OCI-LY7 (cell line): ENCODE results near the gene C1orf226. TPM values are rescaled to one million over a fixed set of nuclear protein-coding genes. Genes with fewer than 3 reads are reported as not detected.

Experiments used
- BruUV-seq: library from RNA; stranded (reverse); fragments of 400-500 nt; replicated peaks from 2 replicates; lab custom pipeline; 2021; lab: Mats Ljungman, UMichigan
- CTCF ChIA-PET: fragments of 300-600 bp; sonication (Branson Sonifier 250); formaldehyde crosslinking; loops from one replicate; lab custom pipeline; 2022; ENCODE audit warnings: antibody characterized with exemption; ENCODE audit not compliant: unreplicated experiment; lab: Charles Lee
- POLR2A ChIA-PET: fragments of 300-600 bp; sonication (Branson Sonifier 250); formaldehyde crosslinking; loops from one replicate; lab custom pipeline; 2022; ENCODE audit warnings: antibody characterized with exemption; lab: Charles Lee
- DNase-seq: peaks from one replicate; pipeline ENCODE4 v3.0.0-alpha.2; 2015; ENCODE audit warnings: low spot score
- H2AFZ ChIP-seq: fragments of 200-600 bp; sonication (generic), shearing (Covaris generic); 2 replicates; pipeline ENCODE4 v1.6.1; 2014; ENCODE audit warnings: mild to moderate bottlenecking, antibody characterized with exemption, low read length, moderate library complexity
- H3K27ac ChIP-seq: fragments of 200-600 bp; sonication (generic); 2 replicates; pipeline ENCODE4 v1.5.1; 2014; ENCODE audit warnings: mixed run types, low read depth, mild to moderate bottlenecking, moderate library complexity, low read length, inconsistent platforms; ENCODE audit not compliant: poor library complexity, severe bottlenecking
- H3K36me3 ChIP-seq: fragments of 200-600 bp; sonication (generic); 2 replicates; pipeline ENCODE4 v1.6.1; 2014; ENCODE audit warnings: mild to moderate bottlenecking, antibody characterized with exemption, low read length, moderate library complexity, mixed read lengths; ENCODE audit not compliant: insufficient read depth
- H3K4me1 ChIP-seq: fragments of 200-600 bp; sonication (generic); 2 replicates; pipeline ENCODE4 v1.5.1; 2014; ENCODE audit warnings: mild to moderate bottlenecking, low read length; ENCODE audit not compliant: insufficient read depth, poor library complexity, severe bottlenecking
- H3K4me2 ChIP-seq: fragments of 200-600 bp; sonication (generic); 2 replicates; pipeline ENCODE4 v1.6.1; 2014; ENCODE audit warnings: mild to moderate bottlenecking, low read length
- H3K4me3 ChIP-seq: fragments of 200-600 bp; sonication (generic); 2 replicates; pipeline ENCODE4 v1.5.1; 2014; ENCODE audit warnings: mild to moderate bottlenecking, low read depth, low read length; ENCODE audit not compliant: poor library complexity, severe bottlenecking
- H3K79me2 ChIP-seq: fragments of 200-600 bp; sonication (generic); 2 replicates; pipeline ENCODE4 v1.6.1; 2016; ENCODE audit warnings: low read depth, mild to moderate bottlenecking, low read length, moderate library complexity, mixed read lengths; ENCODE audit not compliant: insufficient read depth
- H3K9me2 ChIP-seq: fragments of 200-600 bp; sonication (generic); 2 replicates; pipeline ENCODE4 v1.6.1; 2016; ENCODE audit warnings: mild to moderate bottlenecking, low read length, mixed read lengths; ENCODE audit not compliant: insufficient read depth
- H3K9me3 ChIP-seq: fragments of 200-600 bp; sonication (generic); 2 replicates; pipeline ENCODE4 v1.6.1; 2014; ENCODE audit warnings: mild to moderate bottlenecking, mixed run types, low read length, mixed read lengths
- H4K20me1 ChIP-seq: fragments of 200-600 bp; sonication (generic); 2 replicates; pipeline ENCODE4 v1.6.1; 2014; ENCODE audit warnings: mild to moderate bottlenecking, antibody characterized with exemption, low read length, moderate library complexity, mixed read lengths; ENCODE audit not compliant: insufficient read depth
- CTCF ChIP-seq: fragments of 200-600 bp; sonication (generic); conservative IDR thresholded peaks from 2 replicates; pipeline ENCODE4 v1.5.1; 2014; ENCODE audit warnings: mild to moderate bottlenecking, antibody characterized with exemption, low read length, moderate library complexity, mixed read lengths
- EZH2phosphoT487 ChIP-seq: fragments of 200-600 bp; sonication (generic); IDR thresholded peaks from 2 replicates; pipeline ENCODE4 v1.6.1; 2018; ENCODE audit warnings: low read depth, borderline replicate concordance, mild to moderate bottlenecking, mixed run types, antibody characterized with exemption, low read length, moderate library complexity, mixed read lengths
- intact Hi-C: fragments of 100-400 bp; cut with micrococcal nuclease; formaldehyde crosslinking; loops from one replicate; pipeline ENCODE4 v1.10.0; 2022; ENCODE audit not compliant: unreplicated experiment
- total RNA-seq, 2 experiments: library from RNA; depleted of rRNA in 1 of 2; stranded (reverse); fragments of >200 nt in 1 of 2; shearing (Covaris generic) in 1 of 2; gene quantifications; 2 replicates each; pipeline ENCODE4 v1.2.3, GENCODE V29; 2014 to 2022

The C1orf226 gene
- total RNA-seq, 2 experiments from 2014 or later, result not detected

- no peak for TF ChIP-seq CTCF
- TF ChIP-seq EZH2phosphoT487, result no peak
- H2AFZ ChIP-seq, result no peak overlapping the region
- no peak overlapping the region for H3K4me2 ChIP-seq
- H4K20me1 ChIP-seq, result no peaks in the 10 kb centered on the region
- no peaks in the 10 kb centered on the region for H3K9me3 ChIP-seq
- POLR2A ChIA-PET, result no interaction called here
- no peaks in the 10 kb centered on the region for H3K4me1 ChIP-seq
- DNase-seq, result no peak
- CTCF ChIA-PET, result no interaction called here
- no peaks in the 10 kb centered on the region for H3K9me2 ChIP-seq
- H3K27ac ChIP-seq, result no peak overlapping the region
- no peaks in the 10 kb centered on the region for H3K36me3 ChIP-seq
- H3K4me3 ChIP-seq, result no peak overlapping the region
- no peaks in the 10 kb centered on the region for H3K79me2 ChIP-seq
- intact Hi-C loops, result no loop called here
- no TSS peak for BruUV-seq
Observed at GRCh38 chr1:162420120-162420519, 38.6 kb downstream of the C1orf226 start.

- ChIA-PET POLR2A (no interaction called here), CTCF (no interaction called here)
- Histone ChIP-seq H3K9me3 (no peaks in the 10 kb centered on the region), H3K4me2 (no peak overlapping the region), H3K4me1 (no peaks in the 10 kb centered on the region), H2AFZ (no peak overlapping the region), H3K27ac (no peak overlapping the region), H3K36me3 (no peaks in the 10 kb centered on the region), H3K79me2 (no peaks in the 10 kb centered on the region), H3K4me3 (no peak overlapping the region), H3K9me2 (no peaks in the 10 kb centered on the region), H4K20me1 (no peaks in the 10 kb centered on the region)
- intact Hi-C loops, result no loop called here
- no TSS peak for BruUV-seq
- TF ChIP-seq EZH2phosphoT487 (no peak), CTCF (no peak)
- DNase-seq, result no peak
Observed at GRCh38 chr1:162421258-162422164, 40.0 kb downstream of the C1orf226 start.
